Measurements from ENCODE around the gene HDLBP. TPM values are rescaled to one million over a fixed set of nuclear protein-coding genes. Genes with fewer than 3 reads are reported as not detected.
A peak's percentile ranks its signal among the peaks of the same experiment; 100 is the strongest.

Gene HDLBP
- total RNA-seq = 1,414 and 1,418 TPM in 2 replicates

GRCh38 chr2:241315093-241315878 is at the start of gene HDLBP:
Gene HDLBP, minus strand, starts transcription at chr2:241315672. Its CDS starts 48,803 bp downstream, at chr2:241266869.
- peak; percentile 99 for DNase-seq (ENCODE audit: insufficient read length, low spot score, missing footprints)
- Histone ChIP-seq H3K27me3 (ENCODE audit: insufficient read depth, low read length) (no peaks in the 10 kb centered on the region), H3K79me2 (ENCODE audit: insufficient read depth, low read length) (peaks cover 96% of the 10 kb centered on the region), H2AFZ (ENCODE audit: low read length) (peak within 1 kb of the TSS; percentile 96), H3K36me3 (ENCODE audit: insufficient read depth, low read length) (peaks cover 6% of the 10 kb centered on the region), H3K4me2 (ENCODE audit: insufficient read depth, low read length) (peak within 1 kb of the TSS; percentile 93), H3K9me3 (ENCODE audit: low read depth, low read length) (no peaks in the 10 kb centered on the region), H3K4me3 (ENCODE audit: insufficient read depth, low read length) (peak within 1 kb of the TSS; percentile 97), H3K27ac (ENCODE audit: low read depth, low read length) (peak within 1 kb of the TSS; percentile 98), H3K4me1 (ENCODE audit: insufficient read depth, low read length) (peaks cover 40% of the 10 kb centered on the region), H4K20me1 (ENCODE audit: insufficient read depth, low read length) (peaks cover 61% of the 10 kb centered on the region)
- peak; percentile 16 for TF ChIP-seq CTCF (IDR thresholded peaks at IDR 0.05; ENCODE audit: extremely low read depth, low read depth, low read length)

GRCh38 chr2:241364781-241365180 is 49.3 kb upstream of the HDLBP start:
- no peaks in the 10 kb centered on the region for H3K9me3 ChIP-seq (ENCODE audit: low read depth, low read length)
- no peak overlapping the region for H2AFZ ChIP-seq (ENCODE audit: low read length)
- H3K4me1 ChIP-seq (ENCODE audit: insufficient read depth, low read length) = peaks cover 15% of the 10 kb centered on the region
- no peak overlapping the region for H3K27ac ChIP-seq (ENCODE audit: low read depth, low read length)
- no peak for TF ChIP-seq CTCF (IDR thresholded peaks at IDR 0.05; ENCODE audit: extremely low read depth, low read depth, low read length)
- no peaks in the 10 kb centered on the region for H3K36me3 ChIP-seq (ENCODE audit: insufficient read depth, low read length)
- H3K4me3 ChIP-seq (ENCODE audit: insufficient read depth, low read length) = no peak overlapping the region
- H3K79me2 ChIP-seq (ENCODE audit: insufficient read depth, low read length) = peaks cover 87% of the 10 kb centered on the region
- peaks cover 14% of the 10 kb centered on the region for H4K20me1 ChIP-seq (ENCODE audit: insufficient read depth, low read length)
- DNase-seq (ENCODE audit: insufficient read length, low spot score, missing footprints) = no peak
- no peak overlapping the region for H3K4me2 ChIP-seq (ENCODE audit: insufficient read depth, low read length)
- no peaks in the 10 kb centered on the region for H3K27me3 ChIP-seq (ENCODE audit: insufficient read depth, low read length)

- peaks cover 89% of the 10 kb centered on the region for H3K79me2 ChIP-seq (ENCODE audit: insufficient read depth, low read length)
- H4K20me1 ChIP-seq (ENCODE audit: insufficient read depth, low read length) = peaks cover 16% of the 10 kb centered on the region
- no peak for DNase-seq (ENCODE audit: insufficient read length, low spot score, missing footprints)
These were observed 48.0 kb upstream of the HDLBP start for GRCh38 chr2:241363426-241363825.

More at GRCh38 chr2:241363426-241363825, 48.0 kb upstream of the HDLBP start:
- H3K27ac ChIP-seq (ENCODE audit: low read depth, low read length) = peak overlapping the region; percentile 21
- H3K4me2 ChIP-seq (ENCODE audit: insufficient read depth, low read length) = peak overlapping the region; percentile 78
- no peak for TF ChIP-seq CTCF (IDR thresholded peaks at IDR 0.05; ENCODE audit: extremely low read depth, low read depth, low read length)
- no peaks in the 10 kb centered on the region for H3K27me3 ChIP-seq (ENCODE audit: insufficient read depth, low read length)
- H3K4me3 ChIP-seq (ENCODE audit: insufficient read depth, low read length) = peak overlapping the region; percentile 42
- peaks cover 18% of the 10 kb centered on the region for H3K4me1 ChIP-seq (ENCODE audit: insufficient read depth, low read length)
- no peaks in the 10 kb centered on the region for H3K9me3 ChIP-seq (ENCODE audit: low read depth, low read length)
- H2AFZ ChIP-seq (ENCODE audit: low read length) = no peak overlapping the region
- H3K36me3 ChIP-seq (ENCODE audit: insufficient read depth, low read length) = no peaks in the 10 kb centered on the region

Measured in osteoblast (primary cell).